PC-9 (cell line): ENCODE results near the gene ZC3H14. TPM values are rescaled to one million over a fixed set of nuclear protein-coding genes. Genes with fewer than 3 reads are reported as not detected.

ENCODE experiments used
- BruUV-seq: library from RNA; stranded (reverse); fragments of 400-500 nt; replicated peaks from 2 replicates; lab custom pipeline; 2021; lab: Mats Ljungman, UMichigan
- CTCF ChIA-PET: fragments of 300-600 bp; sonication (Branson Sonifier 250); formaldehyde crosslinking; loops from one replicate; lab custom pipeline; 2022; ENCODE audit warnings: antibody characterized with exemption; lab: Charles Lee
- POLR2A ChIA-PET: fragments of 300-600 bp; sonication (Branson Sonifier 250); formaldehyde crosslinking; loops from one replicate; lab custom pipeline; 2022; ENCODE audit warnings: antibody characterized with exemption; ENCODE audit not compliant: unreplicated experiment; lab: Charles Lee
- DNase-seq, 2 experiments: peaks; one replicate each; pipeline versions ENCODE4 v3.0.0 to v3.0.0-alpha.2; 2015 to 2022; ENCODE audit warnings: mixed read lengths in 1 of 2
- H2AFZ ChIP-seq: fragments of 200-600 bp; sonication (generic); 2 replicates; pipeline ENCODE4 v1.8.1; 2017; ENCODE audit warnings: antibody characterized with exemption
- H3F3A ChIP-seq: fragments of 200-600 bp; sonication (generic); 2 replicates; pipeline ENCODE4 v1.8.1; 2017; ENCODE audit warnings: antibody characterized with exemption, mild to moderate bottlenecking, low read depth; ENCODE audit not compliant: insufficient read depth
- H3K27ac ChIP-seq: fragments of 200-600 bp; sonication (generic); 2 replicates; pipeline ENCODE4 v1.6.1; 2016; ENCODE audit warnings: mixed run types
- H3K27me3 ChIP-seq: fragments of 200-600 bp; sonication (generic); 2 replicates; pipeline ENCODE4 v1.6.1; 2016; ENCODE audit warnings: low read depth, mixed run types; ENCODE audit not compliant: insufficient read depth
- H3K36me3 ChIP-seq: fragments of 200-600 bp; sonication (generic); 2 replicates; pipeline ENCODE4 v1.6.1; 2016; ENCODE audit warnings: low read depth, mixed run types
- H3K4me1 ChIP-seq: fragments of 200-600 bp; sonication (generic); replicated peaks from 2 replicates; pipeline ENCODE4 v1.6.1; 2016; ENCODE audit warnings: mixed run types; ENCODE audit not compliant: insufficient read depth
- H3K4me2 ChIP-seq: fragments of 200-600 bp; sonication (generic); 2 replicates; pipeline ENCODE4 v1.6.1; 2017; ENCODE audit warnings: mixed run types
- H3K4me3 ChIP-seq: fragments of 200-600 bp; sonication (generic); 2 replicates; pipeline ENCODE4 v1.6.1; 2016; ENCODE audit warnings: mixed run types
- H3K79me2 ChIP-seq: fragments of 200-600 bp; sonication (generic); 2 replicates; pipeline ENCODE4 v1.6.1; 2017; ENCODE audit warnings: low read depth, mixed run types
- H3K9me2 ChIP-seq: fragments of 200-600 bp; sonication (generic); 2 replicates; pipeline ENCODE4 v1.8.1; 2017; ENCODE audit warnings: mild to moderate bottlenecking; ENCODE audit not compliant: insufficient read depth
- H3K9me3 ChIP-seq: fragments of 200-600 bp; sonication (generic); 2 replicates; pipeline ENCODE4 v1.8.1; 2016; ENCODE audit warnings: low read depth; ENCODE audit not compliant: insufficient read depth
- H4K20me1 ChIP-seq: fragments of 200-600 bp; sonication (generic); 2 replicates; pipeline ENCODE4 v1.8.1; 2017; ENCODE audit not compliant: insufficient read depth
- EZH2 ChIP-seq: fragments of 200-600 bp; sonication (generic); IDR thresholded peaks from 2 replicates; pipeline ENCODE4 v1.8.0; 2017; ENCODE audit warnings: antibody characterized with exemption, low read depth
- intact Hi-C: fragments of 100-400 bp; cut with micrococcal nuclease; formaldehyde crosslinking; loops from one replicate; pipeline ENCODE4 v1.10.0; 2022; ENCODE audit not compliant: unreplicated experiment
- total RNA-seq: library from RNA; stranded (reverse); gene quantifications from 2 replicates; pipeline ENCODE4 v1.2.3, GENCODE V29; 2021
- TF ChIP-seq, protein P1 (sequence below): fragments of 200-600 bp; sonication (generic); conservative IDR thresholded peaks from 2 replicates; pipeline ENCODE4 v1.6.1; 2017; ENCODE audit warnings: mixed run types, antibody characterized with exemption, mild to moderate bottlenecking, moderate library complexity

The ZC3H14 gene
- total RNA-seq, 1 experiment from 2014 or later = 20.2 TPM

DNA sequence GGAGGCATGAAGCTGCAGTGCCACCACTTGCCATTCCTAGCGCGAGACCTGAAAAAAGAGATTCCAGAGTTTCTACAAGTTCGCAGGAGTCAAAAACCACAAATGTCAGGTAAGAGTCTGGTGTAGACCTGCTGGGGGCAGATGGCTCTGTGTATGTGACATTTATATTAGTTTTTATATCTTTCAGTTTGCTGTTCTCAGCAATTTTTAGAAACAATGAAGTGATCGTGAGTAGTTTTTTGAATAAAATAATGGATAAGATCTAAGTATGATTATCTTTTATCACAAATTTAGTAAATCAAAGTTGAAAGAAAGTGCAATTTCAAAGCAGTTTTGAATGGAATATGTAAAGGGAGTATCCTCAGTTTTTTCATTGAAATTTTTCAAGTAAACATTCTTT, 9.3 kb downstream of the ZC3H14 start:
- Histone ChIP-seq H3K4me3 (no peak overlapping the region), H4K20me1 (0 out of 2 replicates have a peak, but pooled peaks cover 3% of the 10 kb centered on the region), H3K9me2 (no peaks in the 10 kb centered on the region), H3F3A (no peaks in the 10 kb centered on the region), H3K4me2 (no peak overlapping the region), H3K79me2 (no peaks in the 10 kb centered on the region), H2AFZ (no peak overlapping the region), H3K4me1 (no peaks in the 10 kb centered on the region), H3K36me3 (peaks cover 24% of the 10 kb centered on the region; the same call in 1 of the 2 replicates), H3K9me3 (no peaks in the 10 kb centered on the region), H3K27ac (no peak overlapping the region), H3K27me3 (no peaks in the 10 kb centered on the region)
- TF ChIP-seq EZH2 = no peak
- TF ChIP-seq, protein P1, sequence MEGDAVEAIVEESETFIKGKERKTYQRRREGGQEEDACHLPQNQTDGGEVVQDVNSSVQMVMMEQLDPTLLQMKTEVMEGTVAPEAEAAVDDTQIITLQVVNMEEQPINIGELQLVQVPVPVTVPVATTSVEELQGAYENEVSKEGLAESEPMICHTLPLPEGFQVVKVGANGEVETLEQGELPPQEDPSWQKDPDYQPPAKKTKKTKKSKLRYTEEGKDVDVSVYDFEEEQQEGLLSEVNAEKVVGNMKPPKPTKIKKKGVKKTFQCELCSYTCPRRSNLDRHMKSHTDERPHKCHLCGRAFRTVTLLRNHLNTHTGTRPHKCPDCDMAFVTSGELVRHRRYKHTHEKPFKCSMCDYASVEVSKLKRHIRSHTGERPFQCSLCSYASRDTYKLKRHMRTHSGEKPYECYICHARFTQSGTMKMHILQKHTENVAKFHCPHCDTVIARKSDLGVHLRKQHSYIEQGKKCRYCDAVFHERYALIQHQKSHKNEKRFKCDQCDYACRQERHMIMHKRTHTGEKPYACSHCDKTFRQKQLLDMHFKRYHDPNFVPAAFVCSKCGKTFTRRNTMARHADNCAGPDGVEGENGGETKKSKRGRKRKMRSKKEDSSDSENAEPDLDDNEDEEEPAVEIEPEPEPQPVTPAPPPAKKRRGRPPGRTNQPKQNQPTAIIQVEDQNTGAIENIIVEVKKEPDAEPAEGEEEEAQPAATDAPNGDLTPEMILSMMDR = no peak
- BruUV-seq = no TSS peak
- intact Hi-C loops = no loop called here
- ChIA-PET CTCF (no interaction called here), POLR2A (no interaction called here)
- DNase-seq = no peak

GRCh38 chr14:88576222-88576621, 13.4 kb downstream of the ZC3H14 start:
- no TSS peak for BruUV-seq
- Histone ChIP-seq H3K79me2 (no peaks in the 10 kb centered on the region), H3K4me3 (no peak overlapping the region), H3K4me2 (no peak overlapping the region), H3K27me3 (no peaks in the 10 kb centered on the region), H3F3A (no peaks in the 10 kb centered on the region), H3K27ac (no peak overlapping the region), H2AFZ (no peak overlapping the region), H4K20me1 (no peaks in the 10 kb centered on the region), H3K9me2 (no peaks in the 10 kb centered on the region), H3K9me3 (no peaks in the 10 kb centered on the region), H3K4me1 (no peaks in the 10 kb centered on the region), H3K36me3 (peaks cover 7% of the 10 kb centered on the region; the same call in 1 of the 2 replicates)
- POLR2A ChIA-PET = no interaction called here
- TF ChIP-seq, protein P1 = no peak
- TF ChIP-seq EZH2 = no peak
- intact Hi-C loops = no loop called here
- CTCF ChIA-PET = no interaction called here
- DNase-seq = no peak

- Histone ChIP-seq H3K4me3 (no peak overlapping the region), H3K9me3 (no peaks in the 10 kb centered on the region), H3K9me2 (no peaks in the 10 kb centered on the region), H2AFZ (no peak overlapping the region), H3K4me2 (no peak overlapping the region), H3F3A (no peaks in the 10 kb centered on the region), H4K20me1 (no peaks in the 10 kb centered on the region), H3K27ac (no peak overlapping the region), H3K27me3 (no peaks in the 10 kb centered on the region), H3K36me3 (no peaks in the 10 kb centered on the region), H3K79me2 (no peaks in the 10 kb centered on the region), H3K4me1 (no peaks in the 10 kb centered on the region)
- no peak for DNase-seq
- BruUV-seq = no TSS peak
- intact Hi-C loops = no loop called here
- CTCF ChIA-PET = interaction anchor here (0.6 kb wide), 1 partner anchor 34 kb away, joined by 3 read pairs; no protein-coding TSS in a partner anchor
- no peak for TF ChIP-seq EZH2
- TF ChIP-seq, protein P1 = no peak
- POLR2A ChIA-PET = no interaction called here
Observed at GRCh38 chr14:88584451-88584850, 21.6 kb downstream of the ZC3H14 start.
